ENCODE measurements around the gene VWDE.
A peak's percentile ranks its signal among the peaks of the same experiment; 100 is the strongest.
"Not testable (repeated sequence)": the region's sequence is repeated elsewhere in the genome, so short reads cannot be mapped to it uniquely, and the experiment has no call there.

The VWDE gene

GRCh38 chr7:12401538-12402364 is 1.9 kb downstream of the VWDE start:
- DNase-seq (ENCODE audit: low read depth) = no peak

- no peak for DNase-seq (ENCODE audit: low read depth)
Observed at GRCh38 chr7:12398186-12398585, 5.5 kb downstream of the VWDE start.

GRCh38 chr7:12397671-12398070 is 6.0 kb downstream of the VWDE start:
- no peak for DNase-seq (ENCODE audit: low read depth)

- DNase-seq (ENCODE audit: low read depth) = not testable (repeated sequence)
Observed at GRCh38 chr7:12396670-12397069, 7.0 kb downstream of the VWDE start.

- no peak for DNase-seq (ENCODE audit: low read depth)
Observed at GRCh38 chr7:12391922-12392615, 11.6 kb downstream of the VWDE start.

- DNase-seq (ENCODE audit: low read depth) = peak; percentile 72
Observed at GRCh38 chr7:12389089-12389700, 14.5 kb downstream of the VWDE start.

GRCh38 chr7:12386313-12386740 is 17.3 kb downstream of the VWDE start:
- DNase-seq (ENCODE audit: low read depth) = no peak

- DNase-seq (ENCODE audit: low read depth) = no peak
Observed at GRCh38 chr7:12385364-12385786, 18.3 kb downstream of the VWDE start.

- DNase-seq (ENCODE audit: low read depth) = no peak
Observed at GRCh38 chr7:12383377-12383776, 20.3 kb downstream of the VWDE start.

GRCh38 chr7:12378389-12378788 is 25.3 kb downstream of the VWDE start:
- DNase-seq (ENCODE audit: low read depth) = no peak

- no peak for DNase-seq (ENCODE audit: low read depth)
Observed at GRCh38 chr7:12377406-12377805, 26.3 kb downstream of the VWDE start.

GRCh38 chr7:12373580-12374263 is 29.9 kb downstream of the VWDE start:
- peak; percentile 39 for DNase-seq (ENCODE audit: low read depth)

GRCh38 chr7:12370249-12370648 is 33.4 kb downstream of the VWDE start:
- no peak for DNase-seq (ENCODE audit: low read depth)

- no peak for DNase-seq (ENCODE audit: low read depth)
Observed at GRCh38 chr7:12369756-12370155, 33.9 kb downstream of the VWDE start.

- DNase-seq (ENCODE audit: low read depth) = no peak
Observed at GRCh38 chr7:12369072-12369471, 34.6 kb downstream of the VWDE start.

GRCh38 chr7:12360948-12361347 is 42.7 kb downstream of the VWDE start:
- peak; percentile 9 for DNase-seq (ENCODE audit: low read depth)

GRCh38 chr7:12358694-12359093 is 45.0 kb downstream of the VWDE start:
- DNase-seq (ENCODE audit: low read depth) = peak; percentile 21

- no peak for DNase-seq (ENCODE audit: low read depth)
Observed at GRCh38 chr7:12357508-12357907, 46.2 kb downstream of the VWDE start.

GRCh38 chr7:12351843-12352242 is 51.8 kb downstream of the VWDE start:
- DNase-seq (ENCODE audit: low read depth) = no peak

- DNase-seq (ENCODE audit: low read depth) = no peak
Observed at GRCh38 chr7:12350971-12351370, 52.7 kb downstream of the VWDE start.

GRCh38 chr7:12337095-12337494 is 66.6 kb downstream of the VWDE start:
- no peak for DNase-seq (ENCODE audit: low read depth)

Data from iris pigment epithelial cell (primary cell).